Keratinocyte (primary cell): ENCODE results near the gene HDAC8. TPM values are rescaled to one million over a fixed set of nuclear protein-coding genes. Genes with fewer than 3 reads are reported as not detected.

Source experiments
- DNase-seq: peaks from one replicate; pipeline ENCODE4 v3.0.0-alpha.2; 2011; ENCODE audit warnings: low read depth, missing footprints, low spot score
- FAIRE-seq: peaks from 2 replicates; lab custom pipeline; 2011; peaks lifted over from hg19 to GRCh38; lab: Jason Lieb, UNC
- H2AFZ ChIP-seq: 2 replicates; pipeline ENCODE4 v1.6.0; 2012; ENCODE audit warnings: low read length, control low read depth, inconsistent platforms; ENCODE audit not compliant: control insufficient read depth
- H3K27ac ChIP-seq: 2 replicates; pipeline ENCODE4 v1.5.1; 2011; ENCODE audit warnings: low read length; ENCODE audit not compliant: control insufficient read depth, insufficient read depth
- H3K27me3 ChIP-seq: 3 replicates; pipeline ENCODE4 v1.6.0; 2011; ENCODE audit warnings: low read length; ENCODE audit not compliant: control insufficient read depth, insufficient read depth; ENCODE audit errors: extremely low read depth
- H3K36me3 ChIP-seq, 2 experiments: 2 replicates in 1 of 2; 3 replicates in 1 of 2; pipeline ENCODE4 v1.5.1; 2011; ENCODE audit warnings: low read length in 2 of 2, mild to moderate bottlenecking in 1 of 2; ENCODE audit not compliant: control insufficient read depth in 2 of 2, insufficient read depth in 2 of 2; ENCODE audit errors: extremely low read depth in 1 of 2
- H3K4me1 ChIP-seq: 3 replicates; pipeline ENCODE4 v1.5.1; 2011; ENCODE audit warnings: low read length; ENCODE audit not compliant: control insufficient read depth, insufficient read depth; ENCODE audit errors: extremely low read depth
- H3K4me2 ChIP-seq: 3 replicates; pipeline ENCODE4 v1.6.0; 2011; ENCODE audit warnings: low read depth, low read length; ENCODE audit not compliant: control insufficient read depth, insufficient read depth; ENCODE audit errors: extremely low read depth
- H3K4me3 ChIP-seq, 3 experiments: fragments of 200-600 bp in 1 of 3; sonication (generic) in 1 of 3; 2 replicates in 2 of 3; 3 replicates in 1 of 3; pipeline ENCODE4 v1.5.1; 2011 to 2016; ENCODE audit warnings: low read length in 3 of 3, mild to moderate bottlenecking in 3 of 3, control low read depth in 2 of 3, inconsistent platforms in 1 of 3, low read depth in 1 of 3, mixed read lengths in 1 of 3, mixed run types in 1 of 3, moderate library complexity in 1 of 3; ENCODE audit not compliant: control insufficient read depth in 2 of 3, insufficient read depth in 2 of 3; ENCODE audit errors: extremely low read depth in 1 of 3
- H3K79me2 ChIP-seq: 2 replicates; pipeline ENCODE4 v1.6.0; 2012; ENCODE audit warnings: low read length; ENCODE audit not compliant: control insufficient read depth, insufficient read depth
- H3K9ac ChIP-seq: 3 replicates; pipeline ENCODE4 v1.6.0; 2011; ENCODE audit warnings: low read length; ENCODE audit not compliant: control insufficient read depth, insufficient read depth; ENCODE audit errors: extremely low read depth
- H3K9me1 ChIP-seq: 3 replicates; pipeline ENCODE4 v1.6.0; 2011; ENCODE audit warnings: low read length; ENCODE audit not compliant: control insufficient read depth, insufficient read depth; ENCODE audit errors: extremely low read depth
- H3K9me3 ChIP-seq: 2 replicates; pipeline ENCODE4 v1.5.1; 2012; ENCODE audit warnings: low read depth, low read length; ENCODE audit not compliant: control insufficient read depth
- H4K20me1 ChIP-seq: 3 replicates; pipeline ENCODE4 v1.6.0; 2011; ENCODE audit warnings: low read length; ENCODE audit not compliant: control insufficient read depth, insufficient read depth; ENCODE audit errors: extremely low read depth
- CTCF ChIP-seq, 3 experiments: IDR thresholded peaks in 1 of 3; conservative IDR thresholded peaks in 1 of 3; optimal IDR thresholded peaks in 1 of 3; 2 replicates in 2 of 3; 3 replicates in 1 of 3; pipeline versions ENCODE3 to v1.5.1; 2011; ENCODE audit warnings: low read length in 3 of 3, mild to moderate bottlenecking in 3 of 3, moderate library complexity in 2 of 3, control low read depth in 1 of 3, inconsistent platforms in 1 of 3; ENCODE audit not compliant: insufficient read depth in 2 of 3; ENCODE audit errors: extremely low read depth in 1 of 3
- EZH2 ChIP-seq: IDR thresholded peaks from one replicate; pipeline ENCODE4 v1.6.1; 2012; ENCODE audit warnings: inconsistent platforms, mild to moderate bottlenecking, low read length, moderate library complexity
- dilution Hi-C: fragments of 300-500 bp; cut with MboI; formaldehyde crosslinking; loops from one replicate; pipeline ENCODE4 v1.7.0; 2020; ENCODE audit warnings: low sequenced_read_pairs; ENCODE audit not compliant: extremely low pct_ligation_motif_present
- polyA plus RNA-seq, 5 experiments: library from polyadenylated mRNA; depleted of rRNA in 3 of 5; stranded (reverse) in 3 of 5; stranded (forward) in 1 of 5; unstranded in 1 of 5; fragments of >200 nt; gene quantifications; 1 replicate in 1 of 5; 2 replicates in 3 of 5; 3 replicates in 1 of 5; pipeline versions ENCODE4 v1.2.1 to v1.2.3, GENCODE V29; 2011 to 2012; ENCODE audit warnings: missing spikeins in 2 of 5, low read depth in 1 of 5, low replicate concordance in 1 of 5

The HDAC8 gene
- polyA plus RNA-seq, 1 donor (not counting 4 experiments of a cell fraction or from before 2014, with no cell fraction given): 27.3 TPM

GRCh38 chrX:72348247-72348979 lies 224.2 kb downstream of the HDAC8 start:
- no peak overlapping the region for H3K9ac ChIP-seq

DNA sequence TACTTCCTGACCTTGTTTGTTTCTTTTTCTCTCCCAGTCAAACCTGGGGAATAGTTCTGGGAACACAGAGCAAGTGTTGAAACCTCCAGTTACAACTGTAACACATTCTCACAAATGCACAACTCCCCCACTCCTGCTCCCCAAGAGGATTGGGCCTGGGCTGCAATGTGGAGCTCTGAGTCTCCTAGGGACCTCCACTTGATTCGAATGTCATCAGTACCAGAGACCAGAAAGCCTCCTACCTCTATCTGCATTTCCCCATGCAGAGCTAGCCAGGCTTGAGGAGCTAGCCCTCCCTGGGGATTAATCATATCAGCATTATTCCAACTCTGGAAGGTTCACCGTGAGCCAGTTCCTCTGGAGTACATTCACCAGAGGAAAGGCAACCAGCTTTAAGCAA lies 225.3 kb downstream of the HDAC8 start:
- no peaks in the 10 kb centered on the region for H3K79me2 ChIP-seq
- no peak overlapping the region for H3K9ac ChIP-seq
- H3K27ac ChIP-seq: no peak overlapping the region
- H3K27me3 ChIP-seq: peaks cover 3% of the 10 kb centered on the region
- FAIRE-seq (no peak), DNase-seq (no peak)
- no peak overlapping the region for H3K4me2 ChIP-seq
- dilution Hi-C loops: no loop called here
- H3K4me1 ChIP-seq: no peaks in the 10 kb centered on the region
- H4K20me1 ChIP-seq: no peaks in the 10 kb centered on the region
- TF ChIP-seq CTCF (optimal IDR thresholded peaks at IDR 0.05 in 1 of 3, IDR thresholded peaks at IDR 0.05 in 1 of 3, conservative IDR thresholded peaks at IDR 0.05 in 1 of 3; ENCODE audit: extremely low read depth in 1 of 3, insufficient read depth in 2 of 3, low read length in 3 of 3) (no peak), EZH2 (no peak)
- no peaks in the 10 kb centered on the region for H3K9me1 ChIP-seq
- no peak overlapping the region for H3K4me3 ChIP-seq
- no peak overlapping the region for H2AFZ ChIP-seq
- H3K9me3 ChIP-seq: no peaks in the 10 kb centered on the region
- peaks cover 3 to 4% of the 10 kb centered on the region in 2 experiments for H3K36me3 ChIP-seq

More at GRCh38 chrX:72348247-72348979, 224.2 kb downstream of the HDAC8 start:
- Histone ChIP-seq H2AFZ (no peak overlapping the region), H3K36me3 (peaks cover 3 to 4% of the 10 kb centered on the region in 2 experiments), H3K4me3 (no peak overlapping the region), H3K9me3 (no peaks in the 10 kb centered on the region), H3K9me1 (no peaks in the 10 kb centered on the region), H3K79me2 (no peaks in the 10 kb centered on the region), H3K27ac (no peak overlapping the region), H3K4me1 (no peaks in the 10 kb centered on the region), H4K20me1 (no peaks in the 10 kb centered on the region), H3K27me3 (peaks cover 5% of the 10 kb centered on the region), H3K4me2 (no peak overlapping the region)
- dilution Hi-C loops: no loop called here
- FAIRE-seq (no peak), DNase-seq (no peak)
- TF ChIP-seq CTCF (optimal IDR thresholded peaks at IDR 0.05 in 1 of 3, IDR thresholded peaks at IDR 0.05 in 1 of 3, conservative IDR thresholded peaks at IDR 0.05 in 1 of 3; ENCODE audit: extremely low read depth in 1 of 3, insufficient read depth in 2 of 3, low read length in 3 of 3) (no peak), EZH2 (no peak)
